ENCODE data around the gene TCF7L1.

DNA sequence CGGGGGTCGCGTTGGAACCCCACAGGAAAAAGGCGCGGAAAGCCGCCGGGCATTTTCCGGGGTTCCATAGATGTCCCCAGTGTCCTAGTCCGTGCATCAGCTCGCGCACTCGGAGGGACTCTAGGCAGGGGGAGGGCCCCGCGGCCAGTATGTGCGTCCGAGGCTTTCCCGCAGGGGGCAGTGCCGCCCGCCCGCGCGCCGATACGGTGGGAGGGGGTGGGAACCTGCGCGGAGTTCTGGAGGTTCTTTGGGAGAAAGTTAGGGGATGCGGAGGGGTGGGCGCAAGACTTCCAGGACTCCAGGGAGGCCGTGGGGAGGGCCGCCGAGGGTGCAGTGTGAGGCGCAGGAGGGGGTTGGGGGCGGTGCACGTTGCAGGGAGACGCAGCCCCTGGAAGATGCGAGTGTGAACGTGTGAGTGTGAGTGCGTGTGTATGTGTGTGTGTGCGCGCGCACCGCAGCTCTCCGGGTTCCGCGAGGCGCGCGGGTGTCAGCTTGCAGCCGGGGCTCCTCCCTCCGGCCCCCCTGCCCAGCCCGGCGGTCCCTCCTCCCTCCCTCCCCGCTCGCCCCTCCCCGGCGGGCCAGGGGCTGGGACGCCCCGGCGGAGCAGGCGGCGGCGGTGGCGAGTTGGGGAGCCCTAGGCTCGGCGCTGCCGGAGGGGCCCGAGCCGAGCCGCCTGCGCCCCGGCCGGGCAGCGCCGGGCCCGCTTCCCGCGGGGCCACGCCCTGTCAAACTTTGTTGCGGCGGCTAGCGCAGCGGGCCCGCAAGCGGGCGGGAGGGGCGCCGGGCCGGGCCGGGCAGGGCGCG is at the start of gene TCF7L1:
- TF ChIP-seq, protein P1, sequence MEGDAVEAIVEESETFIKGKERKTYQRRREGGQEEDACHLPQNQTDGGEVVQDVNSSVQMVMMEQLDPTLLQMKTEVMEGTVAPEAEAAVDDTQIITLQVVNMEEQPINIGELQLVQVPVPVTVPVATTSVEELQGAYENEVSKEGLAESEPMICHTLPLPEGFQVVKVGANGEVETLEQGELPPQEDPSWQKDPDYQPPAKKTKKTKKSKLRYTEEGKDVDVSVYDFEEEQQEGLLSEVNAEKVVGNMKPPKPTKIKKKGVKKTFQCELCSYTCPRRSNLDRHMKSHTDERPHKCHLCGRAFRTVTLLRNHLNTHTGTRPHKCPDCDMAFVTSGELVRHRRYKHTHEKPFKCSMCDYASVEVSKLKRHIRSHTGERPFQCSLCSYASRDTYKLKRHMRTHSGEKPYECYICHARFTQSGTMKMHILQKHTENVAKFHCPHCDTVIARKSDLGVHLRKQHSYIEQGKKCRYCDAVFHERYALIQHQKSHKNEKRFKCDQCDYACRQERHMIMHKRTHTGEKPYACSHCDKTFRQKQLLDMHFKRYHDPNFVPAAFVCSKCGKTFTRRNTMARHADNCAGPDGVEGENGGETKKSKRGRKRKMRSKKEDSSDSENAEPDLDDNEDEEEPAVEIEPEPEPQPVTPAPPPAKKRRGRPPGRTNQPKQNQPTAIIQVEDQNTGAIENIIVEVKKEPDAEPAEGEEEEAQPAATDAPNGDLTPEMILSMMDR (conservative IDR thresholded peaks at IDR 0.05; ENCODE audit: low read length) = no peak
- TF ChIP-seq EZH2phosphoT487 (IDR thresholded peaks at IDR 0.05; ENCODE audit: borderline replicate concordance) = no peak
